Measurements from ENCODE around the gene ASF1A. TPM values are rescaled to one million over a fixed set of nuclear protein-coding genes. Genes with fewer than 3 reads are reported as not detected.

ASF1A gene
- total and polyA plus RNA-seq, 2 of the 13 experiments (the other 11 are each of a cell fraction or from before 2014, with no cell fraction given), result 14.5 to 49.9 TPM

- TF ChIP-seq HMG20A (CRISPR knock-in tag; IDR thresholded peaks at IDR 0.05; ENCODE audit: borderline replicate concordance) (0 out of 2 replicates have a peak, but pooled peaks have one; percentile 4), POGZ (CRISPR knock-in tag; IDR thresholded peaks at IDR 0.05) (no peak), NCOA2 (CRISPR knock-in tag; IDR thresholded peaks at IDR 0.05) (0 out of 2 replicates have a peak, but pooled peaks have one; percentile 1), KLF15 (CRISPR knock-in tag; IDR thresholded peaks at IDR 0.05; ENCODE audit: borderline replicate concordance) (0 out of 2 replicates have a peak, but pooled peaks have one; percentile 12), ZNF3 (CRISPR knock-in tag; IDR thresholded peaks at IDR 0.05) (0 out of 2 replicates have a peak, but pooled peaks have one; percentile 9), SRSF4 (IDR thresholded peaks at IDR 0.05; ENCODE audit: low read depth, low read length, poor library complexity, severe bottlenecking) (no peak), ZNF44 (CRISPR knock-in tag; IDR thresholded peaks at IDR 0.05) (peak; percentile 67; the same call in 1 of the 2 replicates), ZSCAN21 (CRISPR knock-in tag; IDR thresholded peaks at IDR 0.05; ENCODE audit: borderline replicate concordance) (0 out of 2 replicates have a peak, but pooled peaks have one; percentile 6), CEBPB (IDR thresholded peaks at IDR 0.05; ENCODE audit: borderline replicate concordance, low read depth, low read length) (0 out of 2 replicates have a peak, but pooled peaks have one; percentile 31), HMG20B (CRISPR knock-in tag; conservative IDR thresholded peaks at IDR 0.05) (0 out of 2 replicates have a peak, but pooled peaks have one; percentile 15), SMAD9 (CRISPR knock-in tag; IDR thresholded peaks at IDR 0.05) (0 out of 2 replicates have a peak, but pooled peaks have one; percentile 64), HIVEP1 (CRISPR knock-in tag; IDR thresholded peaks at IDR 0.05) (no peak), FIP1L1 (IDR thresholded peaks at IDR 0.05; ENCODE audit: borderline replicate concordance, insufficient read depth, low read depth, low read length) (no peak), ZNF350 (CRISPR knock-in tag; IDR thresholded peaks at IDR 0.05; ENCODE audit: borderline replicate concordance, low read depth) (no peak), TOE1 (CRISPR knock-in tag; IDR thresholded peaks at IDR 0.05) (peak; percentile 56; the same call in 1 of the 2 replicates), NAIF1 (CRISPR knock-in tag; IDR thresholded peaks at IDR 0.05; ENCODE audit: borderline replicate concordance) (0 out of 2 replicates have a peak, but pooled peaks have one; percentile 36), LCORL (IDR thresholded peaks at IDR 0.05) (peak; percentile 76; the same call in 1 of the 2 replicates), LCORL (CRISPR knock-in tag; IDR thresholded peaks at IDR 0.05) (0 out of 2 replicates have a peak, but pooled peaks have one; percentile 9), NONO (IDR thresholded peaks at IDR 0.05) (no peak), NONO (CRISPR knock-in tag; conservative IDR thresholded peaks at IDR 0.05) (peak; percentile 5; the same call in 1 of the 2 replicates), RFXAP (CRISPR knock-in tag; IDR thresholded peaks at IDR 0.05; ENCODE audit: borderline replicate concordance) (0 out of 2 replicates have a peak, but pooled peaks have one; percentile 10), MIXL1 (CRISPR knock-in tag; IDR thresholded peaks at IDR 0.05) (no peak), ZNF879 (CRISPR knock-in tag; IDR thresholded peaks at IDR 0.05) (0 out of 2 replicates have a peak, but pooled peaks have one; percentile 56), MIER3 (CRISPR knock-in tag; IDR thresholded peaks at IDR 0.05; ENCODE audit: borderline replicate concordance) (peak; percentile 6; the same call in 1 of the 2 replicates)
- TF ChIP-seq, protein P1, sequence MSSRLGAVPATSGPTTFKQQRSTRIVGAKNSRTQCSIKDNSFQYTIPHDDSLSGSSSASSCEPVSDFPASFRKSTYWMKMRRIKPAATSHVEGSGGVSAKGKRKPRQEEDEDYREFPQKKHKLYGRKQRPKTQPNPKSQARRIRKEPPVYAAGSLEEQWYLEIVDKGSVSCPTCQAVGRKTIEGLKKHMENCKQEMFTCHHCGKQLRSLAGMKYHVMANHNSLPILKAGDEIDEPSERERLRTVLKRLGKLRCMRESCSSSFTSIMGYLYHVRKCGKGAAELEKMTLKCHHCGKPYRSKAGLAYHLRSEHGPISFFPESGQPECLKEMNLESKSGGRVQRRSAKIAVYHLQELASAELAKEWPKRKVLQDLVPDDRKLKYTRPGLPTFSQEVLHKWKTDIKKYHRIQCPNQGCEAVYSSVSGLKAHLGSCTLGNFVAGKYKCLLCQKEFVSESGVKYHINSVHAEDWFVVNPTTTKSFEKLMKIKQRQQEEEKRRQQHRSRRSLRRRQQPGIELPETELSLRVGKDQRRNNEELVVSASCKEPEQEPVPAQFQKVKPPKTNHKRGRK (CRISPR knock-in tag; IDR thresholded peaks at IDR 0.05), result peak; percentile 78; the same call in 1 of the 2 replicates
- TF ChIP-seq, protein P2, sequence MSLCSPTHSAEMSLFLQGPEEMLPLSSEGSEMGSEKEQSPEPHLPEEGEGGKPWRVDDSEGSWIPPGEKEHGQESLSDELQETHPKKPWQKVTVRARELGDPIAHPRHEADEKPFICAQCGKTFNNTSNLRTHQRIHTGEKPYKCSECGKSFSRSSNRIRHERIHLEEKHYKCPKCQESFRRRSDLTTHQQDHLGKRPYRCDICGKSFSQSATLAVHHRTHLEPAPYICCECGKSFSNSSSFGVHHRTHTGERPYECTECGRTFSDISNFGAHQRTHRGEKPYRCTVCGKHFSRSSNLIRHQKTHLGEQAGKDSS (CRISPR knock-in tag; IDR thresholded peaks at IDR 0.05; ENCODE audit: borderline replicate concordance, low read depth), result peak; percentile 8; the same call in 1 of the 2 replicates
- TF ChIP-seq, protein P3, sequence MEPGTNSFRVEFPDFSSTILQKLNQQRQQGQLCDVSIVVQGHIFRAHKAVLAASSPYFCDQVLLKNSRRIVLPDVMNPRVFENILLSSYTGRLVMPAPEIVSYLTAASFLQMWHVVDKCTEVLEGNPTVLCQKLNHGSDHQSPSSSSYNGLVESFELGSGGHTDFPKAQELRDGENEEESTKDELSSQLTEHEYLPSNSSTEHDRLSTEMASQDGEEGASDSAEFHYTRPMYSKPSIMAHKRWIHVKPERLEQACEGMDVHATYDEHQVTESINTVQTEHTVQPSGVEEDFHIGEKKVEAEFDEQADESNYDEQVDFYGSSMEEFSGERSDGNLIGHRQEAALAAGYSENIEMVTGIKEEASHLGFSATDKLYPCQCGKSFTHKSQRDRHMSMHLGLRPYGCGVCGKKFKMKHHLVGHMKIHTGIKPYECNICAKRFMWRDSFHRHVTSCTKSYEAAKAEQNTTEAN (CRISPR knock-in tag; conservative IDR thresholded peaks at IDR 0.05), result 0 out of 2 replicates have a peak, but pooled peaks have one; percentile 7
These were observed 717 bp upstream of the ASF1A start (continued) for GRCh38 chr6:118893064-118893806.
